ENCODE data around the gene ACOXL. TPM values are rescaled to one million over a fixed set of nuclear protein-coding genes. Genes with fewer than 3 reads are reported as not detected.

Gene ACOXL
- total RNA-seq, 1 experiment from 2014 or later = not detected

DNA sequence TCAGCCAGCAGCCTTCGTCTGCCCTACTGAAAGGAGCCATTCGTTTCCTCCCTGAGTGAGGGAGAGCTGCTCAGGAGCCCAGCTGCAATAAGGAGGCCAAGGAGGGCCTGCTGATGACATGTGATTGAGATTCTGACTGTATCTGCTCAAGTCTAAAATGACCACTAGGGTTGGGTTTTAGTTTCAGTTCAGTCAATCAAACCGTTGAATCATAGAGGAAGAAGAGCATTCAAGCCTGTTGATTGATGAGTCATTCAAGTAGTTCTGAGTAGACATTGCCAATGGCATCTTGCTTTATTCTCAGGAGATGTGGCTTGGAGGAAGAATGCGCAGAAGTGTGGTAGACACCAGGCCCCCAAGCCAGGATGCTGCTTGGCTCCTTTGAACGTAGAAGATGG, 368.4 kb downstream of the ACOXL start:
- no peaks in the 10 kb centered on the region for H3K27me3 ChIP-seq
- H3K27ac ChIP-seq = no peak overlapping the region
- H3K9me3 ChIP-seq (replicated peaks) = no peaks in the 10 kb centered on the region
- H3K4me3 ChIP-seq = no peak overlapping the region
- H3K36me3 ChIP-seq = no peaks in the 10 kb centered on the region
- DNase-seq = no peak
- no peaks in the 10 kb centered on the region; the same call in 1 of the 2 replicates for H3K4me1 ChIP-seq

- no peaks in the 10 kb centered on the region for H3K36me3 ChIP-seq
- H3K9me3 ChIP-seq (replicated peaks) = no peaks in the 10 kb centered on the region
- H3K4me1 ChIP-seq = no peaks in the 10 kb centered on the region; the same call in 1 of the 2 replicates
- H3K27ac ChIP-seq = no peak overlapping the region
- no peak overlapping the region for H3K4me3 ChIP-seq
- DNase-seq = no peak
- no peaks in the 10 kb centered on the region for H3K27me3 ChIP-seq
These were observed 369.2 kb downstream of the ACOXL start for GRCh38 chr2:111101592-111101991.

GRCh38 chr2:111102216-111102615, 369.8 kb downstream of the ACOXL start:
- Histone ChIP-seq H3K4me3 (no peak overlapping the region), H3K27ac (no peak overlapping the region), H3K27me3 (no peaks in the 10 kb centered on the region), H3K4me1 (no peaks in the 10 kb centered on the region; the same call in 1 of the 2 replicates), H3K9me3 (replicated peaks) (no peaks in the 10 kb centered on the region), H3K36me3 (no peaks in the 10 kb centered on the region)
- peak in 1 of 2 experiments; percentile 34 for DNase-seq

DNA sequence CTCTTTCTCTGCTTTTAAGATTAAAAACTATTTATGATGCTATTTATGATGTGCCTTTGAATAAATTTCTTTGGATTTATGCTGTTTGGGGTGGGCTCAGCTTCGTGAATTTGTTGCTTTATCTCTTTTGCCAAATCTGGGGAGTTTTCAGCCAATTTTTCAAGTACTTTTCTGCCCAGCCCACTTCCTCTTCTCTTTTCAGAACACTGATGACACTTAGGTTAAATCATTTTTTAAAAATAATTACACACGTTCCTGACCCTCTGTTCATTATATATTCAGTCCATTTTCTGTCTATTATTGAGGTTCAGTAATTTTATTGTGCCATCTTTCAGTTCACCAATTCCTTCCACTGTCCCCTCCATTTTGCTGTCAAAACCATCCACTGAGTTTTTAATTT, 373.6 kb downstream of the ACOXL start:
- no peak for DNase-seq
- Histone ChIP-seq H3K27ac (no peak overlapping the region), H3K36me3 (no peaks in the 10 kb centered on the region), H3K9me3 (replicated peaks) (no peaks in the 10 kb centered on the region), H3K4me3 (no peak overlapping the region), H3K4me1 (no peaks in the 10 kb centered on the region), H3K27me3 (no peaks in the 10 kb centered on the region)

DNA sequence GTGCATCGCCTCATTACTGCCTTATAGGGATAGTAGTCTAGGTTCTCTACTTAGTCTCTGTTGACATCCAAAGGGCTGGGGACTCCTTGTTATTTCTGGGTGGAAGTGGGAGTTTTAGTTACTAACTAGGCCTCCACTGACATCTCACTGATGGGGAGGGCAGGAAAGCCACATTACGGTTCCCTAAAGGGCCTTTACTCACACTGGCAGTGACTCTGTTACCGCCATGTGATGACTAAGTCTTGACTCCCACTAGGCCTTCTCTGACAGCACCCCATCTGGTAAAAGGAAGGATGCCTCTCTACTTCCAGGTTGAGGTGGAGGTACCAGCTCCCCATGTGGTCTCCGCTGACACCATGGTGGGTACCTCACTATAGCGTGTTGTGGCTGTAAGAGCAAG, 374.3 kb downstream of the ACOXL start:
- Histone ChIP-seq H3K27me3 (no peaks in the 10 kb centered on the region), H3K9me3 (replicated peaks) (no peaks in the 10 kb centered on the region), H3K27ac (no peak overlapping the region), H3K4me3 (no peak overlapping the region), H3K4me1 (no peaks in the 10 kb centered on the region), H3K36me3 (no peaks in the 10 kb centered on the region)
- DNase-seq = no peak

- H3K4me1 ChIP-seq = no peaks in the 10 kb centered on the region
- H3K9me3 ChIP-seq (replicated peaks) = no peaks in the 10 kb centered on the region
- no peaks in the 10 kb centered on the region for H3K27me3 ChIP-seq
- H3K4me3 ChIP-seq = no peak overlapping the region
- no peaks in the 10 kb centered on the region for H3K36me3 ChIP-seq
- no peak for DNase-seq
- H3K27ac ChIP-seq = no peak overlapping the region
These were observed 376.4 kb downstream of the ACOXL start for GRCh38 chr2:111108745-111109271.

DNA sequence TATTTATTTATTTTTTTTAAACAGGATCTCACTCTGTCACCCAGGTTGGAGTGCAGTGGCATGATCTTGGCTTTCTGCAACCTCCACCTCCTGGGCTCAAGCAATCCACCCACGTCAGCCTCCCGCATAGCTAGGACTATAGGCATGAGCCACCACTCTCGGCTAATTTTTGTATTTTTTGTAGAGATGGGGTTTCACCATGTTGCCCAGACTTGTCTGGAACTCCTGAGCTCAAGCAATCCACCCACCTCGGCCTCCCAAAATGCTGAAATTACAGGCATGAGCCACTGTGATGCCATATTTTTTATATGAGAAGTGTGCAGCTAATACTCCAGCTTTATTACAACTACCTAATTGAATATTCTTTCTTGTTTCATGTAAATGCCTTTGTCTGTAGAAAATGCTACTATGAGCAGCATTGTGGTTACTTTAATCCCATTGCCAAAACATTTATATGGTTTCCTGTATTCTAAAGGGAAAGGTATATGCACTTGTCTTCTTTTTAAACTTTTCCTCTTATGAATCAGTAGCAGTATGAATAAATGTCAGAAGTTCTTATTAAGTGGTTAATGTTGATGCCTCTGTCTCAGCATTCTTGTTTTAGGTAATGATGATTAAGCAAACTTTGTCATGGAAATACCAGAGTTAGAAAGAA, 378.9 kb downstream of the ACOXL start:
- no peak overlapping the region for H3K27ac ChIP-seq
- H3K27me3 ChIP-seq = no peaks in the 10 kb centered on the region
- DNase-seq = no peak
- no peaks in the 10 kb centered on the region for H3K4me1 ChIP-seq
- no peaks in the 10 kb centered on the region for H3K36me3 ChIP-seq
- H3K4me3 ChIP-seq = no peak overlapping the region
- H3K9me3 ChIP-seq (replicated peaks) = no peaks in the 10 kb centered on the region

DNA sequence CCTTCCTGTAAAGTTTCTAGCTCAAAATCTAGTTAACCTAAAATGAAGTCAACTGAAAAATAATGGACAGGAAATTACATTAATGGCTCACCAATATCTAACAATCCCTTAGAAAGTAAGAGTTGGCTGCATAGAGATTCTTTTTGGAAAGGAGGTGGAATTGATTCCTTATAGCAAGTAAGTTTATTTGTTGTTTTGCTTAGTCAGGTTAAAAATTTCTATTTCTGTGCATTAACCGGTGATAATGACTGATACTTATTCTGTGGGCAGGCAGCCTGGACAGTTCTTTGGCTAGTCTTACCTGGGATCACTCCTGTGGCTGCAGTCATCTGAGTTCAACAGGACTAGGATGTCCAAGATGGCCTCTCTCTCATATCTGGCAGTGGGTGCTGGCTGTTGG, 381.5 kb downstream of the ACOXL start:
- DNase-seq = no peak
- Histone ChIP-seq H3K4me1 (no peaks in the 10 kb centered on the region), H3K4me3 (no peak overlapping the region), H3K9me3 (replicated peaks) (no peaks in the 10 kb centered on the region), H3K36me3 (no peaks in the 10 kb centered on the region), H3K27me3 (no peaks in the 10 kb centered on the region), H3K27ac (no peak overlapping the region)

GRCh38 chr2:111116011-111116746, 383.8 kb downstream of the ACOXL start:
- no peaks in the 10 kb centered on the region for H3K27me3 ChIP-seq
- H3K4me3 ChIP-seq = no peak overlapping the region
- H3K27ac ChIP-seq = no peak overlapping the region
- H3K4me1 ChIP-seq = no peaks in the 10 kb centered on the region
- no peaks in the 10 kb centered on the region for H3K9me3 ChIP-seq (replicated peaks)
- H3K36me3 ChIP-seq = no peaks in the 10 kb centered on the region
- DNase-seq = no peak

DNA sequence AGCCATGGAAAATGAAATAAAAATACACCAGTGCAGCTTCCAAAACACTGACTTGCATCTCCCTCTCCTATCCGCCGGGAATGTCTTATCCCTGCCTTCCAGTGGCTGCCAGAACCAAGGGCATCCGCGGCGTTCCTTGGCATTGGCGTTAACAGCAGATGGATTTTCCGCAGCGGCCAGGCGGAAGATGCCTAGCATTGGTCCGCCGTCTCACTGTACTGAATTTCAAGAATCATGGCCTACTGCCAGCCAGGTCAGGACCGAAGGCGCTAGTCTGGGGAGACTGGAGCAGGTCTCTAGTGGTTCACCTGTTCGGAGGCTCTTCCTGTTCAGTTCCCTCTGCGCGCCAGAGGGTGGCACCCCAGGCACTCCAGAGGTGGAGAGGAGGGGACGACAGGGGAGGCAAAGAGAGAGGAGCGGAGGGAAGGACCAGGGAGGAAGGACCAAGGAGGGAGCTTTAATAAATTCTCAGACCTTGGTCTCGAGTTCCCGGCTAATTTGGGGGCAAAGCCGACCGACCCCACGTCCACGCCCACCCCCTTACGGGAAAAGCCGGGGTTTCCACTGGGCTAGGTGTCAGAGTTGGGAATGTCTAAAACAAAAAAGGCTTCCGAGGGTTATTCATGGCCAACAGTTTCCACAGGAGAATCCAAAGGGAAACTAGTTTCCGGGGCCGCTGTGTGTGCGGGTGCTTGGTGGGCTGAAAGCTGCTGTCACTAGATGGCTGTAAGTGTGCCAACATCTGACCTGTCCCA, 384.6 kb downstream of the ACOXL start:
- Histone ChIP-seq H3K36me3 (no peaks in the 10 kb centered on the region), H3K9me3 (replicated peaks) (no peaks in the 10 kb centered on the region), H3K27ac (no peak overlapping the region), H3K27me3 (no peaks in the 10 kb centered on the region), H3K4me3 (no peak overlapping the region), H3K4me1 (no peaks in the 10 kb centered on the region)
- peak; percentile 77 to 85 for DNase-seq

DNA sequence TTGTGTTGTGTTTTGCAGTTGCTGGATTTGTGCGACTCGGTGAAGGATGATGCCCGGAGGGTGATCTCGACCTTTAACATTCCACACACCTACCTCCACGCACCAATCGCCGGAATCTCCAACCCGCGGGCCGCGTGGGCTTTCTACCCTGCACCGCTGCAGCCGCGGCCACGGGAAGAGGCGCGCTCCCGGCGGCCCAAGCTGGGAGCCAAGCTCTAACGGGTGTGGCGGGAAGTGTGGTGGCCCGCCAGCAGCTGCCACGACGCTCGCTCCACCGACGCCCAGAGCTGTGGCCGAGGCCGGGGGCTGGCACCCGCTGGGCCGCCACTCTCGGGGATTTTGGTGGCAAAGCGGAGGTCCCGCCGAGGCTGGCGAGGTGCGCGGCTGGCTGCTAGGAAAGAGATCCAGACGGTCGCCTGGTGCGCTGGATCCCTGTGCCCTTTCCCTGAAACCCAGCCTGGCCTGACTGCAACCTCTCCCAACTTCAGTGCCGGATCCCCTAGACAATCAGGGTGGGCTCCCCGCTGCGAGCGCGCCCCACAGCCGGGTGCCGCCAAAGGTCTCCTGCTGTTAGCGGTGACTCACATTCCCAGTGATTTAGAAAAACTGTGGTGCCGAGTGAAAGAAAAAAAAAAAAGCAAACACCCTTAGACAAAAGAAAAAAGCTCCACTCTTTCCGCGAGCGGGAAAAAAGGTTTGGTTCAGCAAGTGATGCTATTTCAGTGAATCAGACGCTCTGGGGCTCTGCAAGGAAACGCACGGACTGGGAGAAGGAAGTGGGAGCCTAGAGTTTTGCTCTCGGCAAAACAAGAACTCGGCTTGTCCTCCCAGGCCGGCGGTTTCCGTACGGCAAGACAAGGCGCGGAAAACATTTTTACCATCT, 385.5 kb downstream of the ACOXL start:
- DNase-seq = no peak
- no peaks in the 10 kb centered on the region for H3K9me3 ChIP-seq (replicated peaks)
- H3K4me1 ChIP-seq = no peaks in the 10 kb centered on the region
- H3K27ac ChIP-seq = no peak overlapping the region
- H3K4me3 ChIP-seq = no peak overlapping the region
- no peaks in the 10 kb centered on the region for H3K36me3 ChIP-seq
- H3K27me3 ChIP-seq = no peaks in the 10 kb centered on the region

GRCh38 chr2:111118481-111118980, 386.2 kb downstream of the ACOXL start:
- DNase-seq = no peak
- Histone ChIP-seq H3K27ac (no peak overlapping the region), H3K9me3 (replicated peaks) (no peaks in the 10 kb centered on the region), H3K36me3 (no peaks in the 10 kb centered on the region), H3K27me3 (no peaks in the 10 kb centered on the region), H3K4me3 (no peak overlapping the region), H3K4me1 (no peaks in the 10 kb centered on the region)

GRCh38 chr2:111118981-111119821, 386.8 kb downstream of the ACOXL start:
- no peak overlapping the region for H3K4me3 ChIP-seq
- no peaks in the 10 kb centered on the region; the same call in 1 of the 2 replicates for H3K36me3 ChIP-seq
- no peaks in the 10 kb centered on the region for H3K4me1 ChIP-seq
- H3K27me3 ChIP-seq = no peaks in the 10 kb centered on the region
- H3K27ac ChIP-seq = no peak overlapping the region
- no peak for DNase-seq
- H3K9me3 ChIP-seq (replicated peaks) = no peaks in the 10 kb centered on the region

Measured in SJCRH30 (cell line).